ENCODE data around the gene RAB11B.
A peak's percentile ranks its signal among the peaks of the same experiment; 100 is the strongest.
"Not testable (repeated sequence)": the region's sequence is repeated elsewhere in the genome, so short reads cannot be mapped to it uniquely, and the experiment has no call there.

RAB11B gene

DNA sequence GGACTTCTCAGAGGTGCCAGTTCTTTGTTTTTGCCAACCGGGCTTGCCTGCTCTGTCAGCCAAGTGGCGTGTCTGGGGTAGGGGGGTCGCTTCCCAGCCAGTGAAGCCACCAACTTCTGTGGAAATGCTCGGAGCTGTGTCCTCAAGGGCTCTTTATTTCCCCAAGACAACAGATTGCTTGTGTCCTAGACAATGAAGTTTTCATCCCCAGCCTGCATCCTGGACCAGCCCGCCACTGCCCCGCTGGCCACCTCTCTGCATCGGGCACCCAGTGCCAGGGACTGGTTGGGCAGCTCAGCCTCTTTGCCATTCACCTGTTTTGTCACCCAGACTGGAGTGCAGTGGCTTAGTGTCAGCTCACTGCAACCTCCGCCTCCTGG lies 3.7 kb downstream of the RAB11B start:
- DNase-seq (ENCODE audit: low read depth in 2 of 2) = no peak

DNA sequence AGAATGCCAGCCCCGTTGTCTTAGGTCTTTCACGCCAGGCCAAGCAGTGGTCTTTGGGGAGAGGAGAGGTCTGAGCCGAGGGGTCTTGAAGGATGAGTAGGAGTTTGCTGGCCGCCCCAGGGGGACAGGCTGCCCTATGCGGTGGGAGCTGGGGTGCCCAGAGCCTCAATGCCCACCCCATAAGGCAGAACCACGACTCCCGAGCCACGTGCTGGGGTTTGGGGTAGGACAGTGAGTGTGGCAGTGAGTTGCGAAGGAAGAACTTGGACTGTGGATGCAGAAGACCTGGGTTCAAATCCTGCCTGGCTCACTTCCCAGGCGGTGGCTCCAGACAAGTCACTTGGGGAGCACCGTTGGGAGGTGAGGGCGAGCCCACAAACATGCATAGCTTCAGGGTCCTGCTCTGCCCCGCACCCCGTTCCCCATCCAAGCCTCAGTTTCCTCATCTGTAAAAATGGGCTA lies 5.5 kb downstream of the RAB11B start:
- no peak for DNase-seq (ENCODE audit: low read depth in 2 of 2)

DNA sequence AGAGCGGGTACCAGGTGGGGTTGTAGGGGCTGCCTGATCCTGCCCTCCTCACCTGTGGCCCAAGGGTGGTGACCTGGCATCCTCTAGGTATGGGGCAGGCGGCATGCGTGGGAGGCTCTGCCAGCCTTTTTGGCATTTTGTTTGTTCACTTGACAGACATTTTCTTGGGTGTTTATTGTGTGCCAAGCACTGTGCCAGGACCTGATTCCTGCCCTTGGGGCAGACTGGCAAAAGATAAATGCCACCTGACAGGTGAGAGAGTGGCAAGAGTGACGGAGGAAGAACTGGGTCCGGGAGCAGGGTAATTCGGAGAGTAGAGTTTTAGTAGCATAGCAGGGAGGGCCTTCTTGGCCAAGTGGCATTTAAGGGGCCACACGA lies 6.0 kb downstream of the RAB11B start:
- no peak for DNase-seq (ENCODE audit: low read depth in 2 of 2)

GRCh38 chr19:8396563-8397203 lies 6.5 kb downstream of the RAB11B start:
- peak; percentile 28 to 38 for DNase-seq (ENCODE audit: low read depth in 2 of 2)

- no peak for DNase-seq (ENCODE audit: low read depth in 2 of 2)
Measured at GRCh38 chr19:8397271-8397670, 7.1 kb downstream of the RAB11B start.

DNA sequence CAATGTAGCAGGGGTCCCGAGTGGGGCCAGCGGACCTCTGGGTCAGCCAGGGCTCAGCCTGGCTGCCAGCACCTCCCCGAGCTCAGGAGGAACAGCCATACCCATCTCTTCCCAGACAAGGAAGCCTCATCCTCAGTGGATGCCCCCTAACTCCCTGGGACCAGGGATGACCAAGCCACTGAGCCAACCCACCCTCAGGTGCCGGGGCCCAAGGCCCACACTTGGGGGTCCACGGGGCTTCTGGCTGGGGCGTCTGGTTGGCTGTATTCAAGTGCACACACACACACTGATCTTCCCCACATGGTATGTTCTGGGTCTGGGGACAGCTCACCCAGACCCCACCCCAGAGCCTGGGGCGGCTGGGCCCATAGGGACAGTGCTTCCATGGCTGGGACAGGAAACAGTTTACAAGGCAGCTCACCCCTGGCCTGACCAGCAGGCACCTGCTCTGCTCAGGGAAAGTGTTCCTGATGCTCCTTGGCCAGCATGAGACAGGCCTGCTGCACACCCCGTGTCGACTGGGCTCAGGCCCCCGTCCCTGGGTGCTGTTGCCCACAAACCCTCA lies 7.7 kb downstream of the RAB11B start:
- DNase-seq (ENCODE audit: low read depth in 2 of 2) = no peak

DNA sequence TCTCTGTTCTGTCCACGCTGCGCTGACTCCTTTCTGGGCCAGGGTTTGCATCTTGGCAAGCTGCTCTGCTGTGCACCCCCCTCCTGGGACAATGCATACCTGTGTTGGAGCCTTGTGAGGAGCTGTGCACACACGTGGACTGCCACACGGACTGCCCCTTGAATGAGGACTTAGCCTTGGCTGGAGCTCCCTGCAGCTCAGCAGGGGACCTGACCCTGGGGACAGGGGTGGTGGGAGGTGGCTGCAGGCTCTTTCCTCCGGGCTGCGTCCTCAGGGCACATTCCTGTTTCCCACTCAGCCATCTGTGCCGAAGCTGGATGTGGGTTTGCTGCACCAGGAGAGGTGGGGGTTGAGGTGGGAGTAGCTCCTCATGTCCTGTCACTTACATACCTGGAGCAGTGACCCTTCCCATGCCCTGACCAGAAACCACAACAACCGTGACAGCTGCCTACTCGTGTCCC lies 8.2 kb downstream of the RAB11B start:
- no peak for DNase-seq (ENCODE audit: low read depth in 2 of 2)

- no peak for DNase-seq (ENCODE audit: low read depth in 2 of 2)
Measured at GRCh38 chr19:8399681-8400188, 9.6 kb downstream of the RAB11B start.

- DNase-seq (ENCODE audit: low read depth in 2 of 2) = no peak
Measured at GRCh38 chr19:8401981-8402411, 11.8 kb downstream of the RAB11B start.

DNA sequence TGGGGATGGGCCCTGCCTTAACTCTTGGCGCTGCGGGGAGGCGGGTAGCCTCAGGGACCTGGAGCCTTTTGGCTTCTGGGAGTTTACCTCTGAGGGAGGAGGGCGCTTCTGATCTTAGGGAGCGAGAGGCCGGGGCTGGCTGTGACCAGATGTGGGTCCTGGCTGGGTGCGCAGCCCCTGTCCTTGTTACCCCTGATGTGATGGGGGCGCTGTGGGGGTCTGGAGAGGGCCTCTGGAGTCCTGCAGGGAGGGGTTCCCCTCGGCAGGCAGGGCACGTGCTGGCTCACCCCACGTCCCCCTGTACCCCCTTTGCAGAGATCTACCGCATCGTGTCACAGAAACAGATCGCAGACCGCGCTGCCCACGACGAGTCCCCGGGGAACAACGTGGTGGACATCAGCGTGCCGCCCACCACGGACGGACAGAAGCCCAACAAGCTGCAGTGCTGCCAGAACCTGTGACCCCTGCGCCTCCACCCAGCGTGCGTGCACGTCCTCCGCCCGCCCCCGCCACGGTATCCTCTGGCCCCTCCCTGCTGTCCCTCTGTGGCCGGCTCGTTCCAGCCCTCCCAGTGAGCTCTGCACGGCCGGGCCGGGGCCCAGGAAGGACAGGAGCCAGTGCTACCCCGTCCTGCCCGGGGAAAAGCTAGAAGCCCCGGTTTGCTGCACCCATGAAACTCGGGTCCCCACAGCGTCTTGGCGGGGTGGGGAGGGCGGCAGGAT lies 13.1 kb downstream of the RAB11B start:
- no peak for DNase-seq (ENCODE audit: low read depth in 2 of 2)

GRCh38 chr19:8403820-8404109 lies 13.6 kb downstream of the RAB11B start:
- DNase-seq (ENCODE audit: low read depth in 2 of 2) = no peak

GRCh38 chr19:8404391-8405151 lies 14.4 kb downstream of the RAB11B start:
- no peak for DNase-seq (ENCODE audit: low read depth in 2 of 2)

DNA sequence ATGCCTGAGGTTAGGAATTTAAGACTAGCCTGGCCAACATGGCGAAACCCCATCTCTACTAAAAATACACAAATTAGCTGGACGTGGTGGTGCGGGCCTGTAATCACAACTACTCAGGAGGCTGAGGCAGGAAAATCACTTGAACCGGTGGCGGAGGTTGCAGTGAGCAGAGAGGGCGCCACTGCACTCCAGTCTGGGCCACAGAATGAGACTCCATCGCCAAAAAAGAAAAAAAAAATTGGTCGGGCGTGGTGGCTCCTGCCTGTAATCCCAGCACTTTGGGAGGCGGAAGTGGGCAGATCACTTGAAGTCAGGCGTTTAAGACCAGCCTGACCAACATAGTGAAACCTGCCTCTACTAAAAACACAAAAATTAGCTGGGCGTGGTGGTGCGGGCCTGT lies 20.6 kb downstream of the RAB11B start:
- not testable (repeated sequence) for DNase-seq (ENCODE audit: low read depth in 2 of 2)

GRCh38 chr19:8412783-8413628 lies 22.8 kb downstream of the RAB11B start, which contains the start of gene MARCHF2:
Gene MARCHF2 (plus strand): TSS chr19:8413305. CDS start chr19:8421841, 8,536 bp downstream.
- DNase-seq (ENCODE audit: low read depth in 2 of 2) = peak; percentile 93 to 95

GRCh38 chr19:8413629-8413995 lies 23.5 kb downstream of the RAB11B start:
- no peak for DNase-seq (ENCODE audit: low read depth in 2 of 2)

GRCh38 chr19:8416796-8417195 lies 26.6 kb downstream of the RAB11B start:
- DNase-seq (ENCODE audit: low read depth in 2 of 2) = no peak

DNA sequence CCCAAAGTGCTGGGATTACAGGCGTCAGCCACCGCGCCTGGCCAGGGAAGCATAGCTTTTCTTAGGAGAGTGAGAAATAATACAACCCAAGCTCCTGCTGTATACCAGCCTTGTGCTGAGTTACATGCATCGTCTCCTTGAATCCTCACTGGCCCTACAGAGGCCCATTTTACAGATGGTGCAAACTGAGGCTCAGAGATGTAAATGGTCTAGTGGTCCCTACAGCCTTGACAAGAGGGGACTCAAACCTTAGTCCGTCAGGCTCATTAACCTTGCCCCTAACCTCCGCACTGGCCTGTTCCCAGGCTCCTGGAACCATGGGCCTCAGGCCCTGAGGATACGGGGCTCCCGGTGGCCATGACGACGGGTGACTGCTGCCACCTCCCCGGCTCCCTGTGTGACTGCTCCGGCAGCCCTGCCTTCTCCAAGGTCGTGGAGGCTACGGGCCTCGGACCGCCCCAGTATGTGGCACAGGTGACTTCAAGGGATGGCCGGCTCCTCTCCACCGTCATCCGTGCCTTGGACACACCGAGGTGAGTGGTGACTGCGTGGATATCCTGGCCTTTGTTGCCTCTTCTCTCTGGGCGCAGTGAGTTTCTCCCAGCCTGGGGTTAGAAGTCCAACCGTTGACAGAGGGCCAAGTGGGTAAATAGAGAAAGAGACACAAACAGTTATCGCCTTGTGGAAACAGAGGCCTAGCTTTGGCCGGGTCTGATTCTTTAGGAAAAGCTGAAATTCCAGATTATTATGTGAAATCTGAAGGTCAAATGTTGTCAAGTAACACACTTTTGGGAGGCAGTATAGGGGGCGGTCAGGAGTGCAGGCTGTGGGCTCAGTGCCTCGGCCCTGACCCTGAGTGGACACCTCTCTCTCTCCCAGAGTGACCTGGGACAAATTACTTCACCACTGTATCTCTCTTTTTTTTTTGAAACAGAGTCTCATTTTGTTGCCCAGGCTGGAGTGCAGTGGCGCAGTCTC lies 31.6 kb downstream of the RAB11B start:
- DNase-seq (ENCODE audit: low read depth in 2 of 2) = no peak

DNA sequence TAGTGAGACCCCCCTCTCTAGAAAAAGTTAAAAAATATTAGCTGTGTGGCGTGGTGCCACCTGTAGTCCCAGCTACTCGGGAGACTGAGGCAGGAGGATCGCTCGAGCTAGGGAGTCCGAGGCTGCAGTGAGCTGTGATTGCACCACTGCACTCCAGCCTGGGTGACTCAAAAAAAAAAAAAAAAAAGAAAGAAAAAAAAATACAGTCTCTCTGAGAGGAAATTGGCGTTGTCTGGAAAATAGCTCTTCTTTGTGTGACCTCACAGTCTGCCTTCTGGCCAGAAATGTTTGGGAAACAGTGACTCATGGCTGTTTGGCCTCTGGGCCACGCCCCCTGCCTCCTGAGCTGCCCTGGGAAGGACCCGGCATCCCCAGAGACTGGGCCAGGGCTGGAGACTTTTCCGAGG lies 33.7 kb downstream of the RAB11B start:
- DNase-seq (ENCODE audit: low read depth in 2 of 2) = no peak

DNA sequence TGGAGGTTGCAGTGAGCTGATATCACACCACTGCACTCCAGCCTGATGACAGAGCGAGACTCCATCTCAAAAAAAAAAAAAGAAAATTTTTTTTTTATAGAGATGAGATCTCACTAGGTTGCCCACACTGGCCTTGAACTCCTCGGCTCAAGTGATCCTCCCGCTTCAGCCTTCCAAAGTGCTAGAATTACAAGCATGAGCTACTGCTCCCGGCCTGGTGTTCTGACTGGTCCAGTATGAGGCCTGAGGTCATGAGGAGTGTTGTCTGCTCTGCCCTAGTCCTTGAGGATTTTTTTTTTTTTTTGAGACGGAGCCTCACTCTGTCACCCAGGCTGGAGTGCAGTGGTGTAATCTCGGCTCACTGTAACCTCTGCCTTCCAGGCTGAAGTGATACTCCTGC lies 35.2 kb downstream of the RAB11B start:
- not testable (repeated sequence) for DNase-seq (ENCODE audit: low read depth in 2 of 2)

- DNase-seq (ENCODE audit: low read depth in 2 of 2) = no peak
Measured at GRCh38 chr19:8426283-8426682, 36.1 kb downstream of the RAB11B start.

Measured in stimulated activated CD8-positive, alpha-beta memory T cell treated with anti-CD3 and anti-CD28 coated beads, Interleukin-7, amount 100 ng/mL, for 1 hour (primary cell).